WI38 (cell line): ENCODE results near the gene CDH12.

Source experiments
- H3K4me3 ChIP-seq: 2 replicates; pipeline ENCODE4 v1.5.1; 2011; ENCODE audit warnings: low read depth, mild to moderate bottlenecking, control low read depth, low read length
- TF ChIP-seq, protein P1 (sequence below): IDR thresholded peaks from 2 replicates; pipeline ENCODE4 v1.5.1; 2012; ENCODE audit warnings: low read depth, mild to moderate bottlenecking, control low read depth, low read length

CDH12 gene

DNA sequence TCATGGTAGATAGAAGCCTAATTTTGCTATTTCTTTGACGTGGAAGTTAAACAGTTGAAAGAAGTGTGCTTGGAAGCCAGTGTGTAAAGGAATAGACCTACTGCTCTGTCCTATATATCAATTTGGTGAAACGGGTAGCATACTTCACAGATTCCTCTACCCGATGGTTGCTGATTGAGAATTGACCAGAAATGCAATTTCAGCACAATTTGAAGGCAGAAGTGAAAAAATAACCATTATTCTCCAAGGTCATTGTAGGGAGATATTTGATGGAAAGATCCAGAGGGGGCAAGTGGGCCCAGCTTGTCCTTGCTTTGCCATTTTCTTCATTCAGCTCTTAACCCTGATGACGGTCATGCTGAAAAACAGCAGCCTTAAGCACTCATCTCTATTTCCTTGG is 15.3 kb downstream of the CDH12 start:
- H3K4me3 ChIP-seq = no peak overlapping the region
- TF ChIP-seq, protein P1, sequence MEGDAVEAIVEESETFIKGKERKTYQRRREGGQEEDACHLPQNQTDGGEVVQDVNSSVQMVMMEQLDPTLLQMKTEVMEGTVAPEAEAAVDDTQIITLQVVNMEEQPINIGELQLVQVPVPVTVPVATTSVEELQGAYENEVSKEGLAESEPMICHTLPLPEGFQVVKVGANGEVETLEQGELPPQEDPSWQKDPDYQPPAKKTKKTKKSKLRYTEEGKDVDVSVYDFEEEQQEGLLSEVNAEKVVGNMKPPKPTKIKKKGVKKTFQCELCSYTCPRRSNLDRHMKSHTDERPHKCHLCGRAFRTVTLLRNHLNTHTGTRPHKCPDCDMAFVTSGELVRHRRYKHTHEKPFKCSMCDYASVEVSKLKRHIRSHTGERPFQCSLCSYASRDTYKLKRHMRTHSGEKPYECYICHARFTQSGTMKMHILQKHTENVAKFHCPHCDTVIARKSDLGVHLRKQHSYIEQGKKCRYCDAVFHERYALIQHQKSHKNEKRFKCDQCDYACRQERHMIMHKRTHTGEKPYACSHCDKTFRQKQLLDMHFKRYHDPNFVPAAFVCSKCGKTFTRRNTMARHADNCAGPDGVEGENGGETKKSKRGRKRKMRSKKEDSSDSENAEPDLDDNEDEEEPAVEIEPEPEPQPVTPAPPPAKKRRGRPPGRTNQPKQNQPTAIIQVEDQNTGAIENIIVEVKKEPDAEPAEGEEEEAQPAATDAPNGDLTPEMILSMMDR = no peak

DNA sequence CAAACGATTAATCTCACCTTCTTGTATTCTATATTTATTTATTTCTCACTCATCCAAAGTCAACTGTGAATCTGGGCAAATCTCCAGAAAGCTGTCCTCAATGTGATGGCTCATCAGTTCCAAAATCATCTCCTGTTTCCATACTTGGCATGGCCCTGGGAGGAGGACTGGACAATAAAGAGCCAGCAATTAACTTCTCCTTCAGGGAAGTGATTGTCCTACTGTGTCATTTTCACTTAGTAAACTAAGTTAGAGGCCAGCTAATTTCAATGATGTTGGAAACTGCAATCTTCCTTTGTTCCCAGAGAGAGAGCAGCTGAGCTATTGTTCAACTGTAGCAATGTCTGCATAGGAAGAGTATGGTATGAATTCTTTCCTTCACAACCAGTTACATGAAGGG is 17.5 kb downstream of the CDH12 start:
- TF ChIP-seq, protein P1 = no peak
- H3K4me3 ChIP-seq = no peak overlapping the region

DNA sequence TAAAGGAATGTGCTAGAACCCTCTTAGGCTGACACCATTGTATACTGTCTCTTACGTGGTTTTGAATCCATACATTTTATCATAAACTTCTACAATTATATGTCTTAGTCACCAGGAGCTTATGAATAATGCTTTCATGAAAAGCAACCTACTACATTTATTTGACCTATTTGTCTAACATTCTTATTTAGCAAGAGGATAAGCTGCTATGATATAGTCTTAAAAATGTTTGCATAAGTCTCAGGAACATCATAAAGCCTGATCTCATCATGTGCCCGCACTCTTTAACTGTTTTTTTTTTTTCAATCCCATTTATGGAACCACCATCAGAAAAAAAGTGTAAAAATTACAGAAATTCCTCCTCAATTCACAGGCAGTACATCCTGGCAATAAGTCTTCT is 59.7 kb downstream of the CDH12 start:
- TF ChIP-seq, protein P1 = no peak
- H3K4me3 ChIP-seq = no peak overlapping the region

DNA sequence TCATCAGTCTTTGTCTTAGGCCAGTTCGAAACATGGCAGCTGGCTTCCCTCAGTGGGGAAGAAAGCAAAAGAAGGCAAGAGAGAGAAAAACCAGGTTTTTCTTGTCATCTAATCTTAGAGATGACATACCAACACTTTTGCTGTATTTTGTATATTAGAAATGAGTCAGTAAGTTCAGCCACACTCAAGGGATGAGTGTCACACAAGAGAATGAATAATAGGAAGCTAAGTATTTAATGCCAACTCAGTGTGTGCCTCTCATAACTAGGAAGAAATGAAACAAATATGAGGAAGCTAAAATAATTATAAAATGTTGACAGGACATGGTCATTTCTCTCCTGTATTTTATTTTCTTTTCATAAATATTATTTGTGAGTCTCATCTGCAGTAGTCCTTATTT is 65.3 kb downstream of the CDH12 start:
- TF ChIP-seq, protein P1 = no peak
- H3K4me3 ChIP-seq = no peak overlapping the region

DNA sequence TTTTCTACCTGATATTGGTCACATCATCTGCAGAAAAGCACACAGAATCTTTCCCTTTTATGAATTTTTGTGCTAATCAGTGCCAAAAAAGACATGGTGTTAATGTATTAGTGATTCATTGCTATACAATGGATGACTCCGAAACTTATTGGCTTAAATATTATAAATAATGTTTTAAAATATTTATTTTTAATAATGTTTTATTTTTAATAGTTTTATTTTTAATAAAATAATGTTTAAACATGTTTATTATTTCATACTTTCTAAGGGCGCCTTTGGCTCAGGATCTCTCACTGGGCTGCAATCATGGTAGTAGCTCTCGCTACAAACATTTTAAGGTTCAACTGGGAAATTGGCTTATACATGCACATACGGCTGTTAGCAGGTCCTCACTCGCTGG is 65.7 kb downstream of the CDH12 start:
- TF ChIP-seq, protein P1 = no peak

DNA sequence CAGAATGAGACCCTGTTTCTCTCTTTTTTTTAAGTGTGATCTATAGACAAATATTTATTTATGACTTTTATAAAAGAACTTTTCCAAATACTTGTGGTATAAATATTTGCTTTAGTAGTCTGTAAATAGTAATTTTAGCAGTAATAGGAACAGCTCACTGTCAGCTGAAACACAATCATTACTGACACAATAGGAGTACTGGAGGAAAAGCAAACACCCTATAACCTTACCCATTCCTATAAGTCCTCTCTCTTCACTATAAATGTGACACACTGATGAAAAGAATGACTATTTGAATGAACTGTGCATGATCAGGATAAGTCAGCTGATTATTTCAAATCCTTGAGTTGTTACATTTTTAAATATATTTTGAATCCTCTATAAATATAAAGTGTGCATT is 72.4 kb downstream of the CDH12 start:
- no peak overlapping the region for H3K4me3 ChIP-seq
- TF ChIP-seq, protein P1 = no peak

More for the DNA sequence above, 65.7 kb downstream of the CDH12 start:
- no peak overlapping the region for H3K4me3 ChIP-seq

DNA sequence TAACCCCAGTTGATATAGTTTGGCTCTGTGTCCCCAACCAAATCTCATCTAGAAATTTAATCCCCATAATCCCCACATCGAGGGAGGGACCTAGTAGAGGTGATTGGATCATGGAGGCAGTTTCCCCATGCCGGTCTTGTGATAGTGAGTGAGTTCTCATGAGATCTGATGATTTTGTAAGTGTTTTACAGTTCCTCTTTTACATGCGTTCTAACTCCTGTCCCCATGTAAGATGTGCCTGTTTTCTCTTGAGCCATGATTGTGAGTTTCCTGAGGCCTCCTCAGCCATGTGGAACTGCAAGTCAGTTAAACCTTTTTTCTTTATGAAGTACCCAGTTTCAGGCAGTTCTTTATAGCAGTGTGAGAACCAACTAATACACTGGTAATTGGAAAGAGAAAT is 73.6 kb downstream of the CDH12 start:
- TF ChIP-seq, protein P1 = no peak
- H3K4me3 ChIP-seq = no peak overlapping the region
